ENCODE data around the gene B4GALNT3.

GRCh38 chr12:490260-490659, 30.5 kb downstream of the B4GALNT3 start:
- no peak for TF ChIP-seq TAF1 (IDR thresholded peaks at IDR 0.05; ENCODE audit: borderline replicate concordance, insufficient read depth, low read length)
- TF ChIP-seq POLR2AphosphoS5 (IDR thresholded peaks at IDR 0.05; ENCODE audit: low read depth, low read length): no peak
- TF ChIP-seq, protein P1, sequence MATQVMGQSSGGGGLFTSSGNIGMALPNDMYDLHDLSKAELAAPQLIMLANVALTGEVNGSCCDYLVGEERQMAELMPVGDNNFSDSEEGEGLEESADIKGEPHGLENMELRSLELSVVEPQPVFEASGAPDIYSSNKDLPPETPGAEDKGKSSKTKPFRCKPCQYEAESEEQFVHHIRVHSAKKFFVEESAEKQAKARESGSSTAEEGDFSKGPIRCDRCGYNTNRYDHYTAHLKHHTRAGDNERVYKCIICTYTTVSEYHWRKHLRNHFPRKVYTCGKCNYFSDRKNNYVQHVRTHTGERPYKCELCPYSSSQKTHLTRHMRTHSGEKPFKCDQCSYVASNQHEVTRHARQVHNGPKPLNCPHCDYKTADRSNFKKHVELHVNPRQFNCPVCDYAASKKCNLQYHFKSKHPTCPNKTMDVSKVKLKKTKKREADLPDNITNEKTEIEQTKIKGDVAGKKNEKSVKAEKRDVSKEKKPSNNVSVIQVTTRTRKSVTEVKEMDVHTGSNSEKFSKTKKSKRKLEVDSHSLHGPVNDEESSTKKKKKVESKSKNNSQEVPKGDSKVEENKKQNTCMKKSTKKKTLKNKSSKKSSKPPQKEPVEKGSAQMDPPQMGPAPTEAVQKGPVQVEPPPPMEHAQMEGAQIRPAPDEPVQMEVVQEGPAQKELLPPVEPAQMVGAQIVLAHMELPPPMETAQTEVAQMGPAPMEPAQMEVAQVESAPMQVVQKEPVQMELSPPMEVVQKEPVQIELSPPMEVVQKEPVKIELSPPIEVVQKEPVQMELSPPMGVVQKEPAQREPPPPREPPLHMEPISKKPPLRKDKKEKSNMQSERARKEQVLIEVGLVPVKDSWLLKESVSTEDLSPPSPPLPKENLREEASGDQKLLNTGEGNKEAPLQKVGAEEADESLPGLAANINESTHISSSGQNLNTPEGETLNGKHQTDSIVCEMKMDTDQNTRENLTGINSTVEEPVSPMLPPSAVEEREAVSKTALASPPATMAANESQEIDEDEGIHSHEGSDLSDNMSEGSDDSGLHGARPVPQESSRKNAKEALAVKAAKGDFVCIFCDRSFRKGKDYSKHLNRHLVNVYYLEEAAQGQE (IDR thresholded peaks at IDR 0.05; ENCODE audit: insufficient read depth in 1 of 2, low read depth in 2 of 2, low read length in 2 of 2): no peak
- TF ChIP-seq SIN3A (IDR thresholded peaks at IDR 0.05; ENCODE audit: borderline replicate concordance, insufficient read depth, low read length): no peak
- no peak for TF ChIP-seq FOXP2 (optimal IDR thresholded peaks at IDR 0.05; ENCODE audit: borderline replicate concordance, extremely low read depth, extremely low read length, insufficient read depth)

Data from PFSK-1 (cell line).